ENCODE results near the gene INSM2. TPM values are rescaled to one million over a fixed set of nuclear protein-coding genes. Genes with fewer than 3 reads are reported as not detected.

The INSM2 gene
- total RNA-seq, 1 donor from 2014 or later: not detected

DNA sequence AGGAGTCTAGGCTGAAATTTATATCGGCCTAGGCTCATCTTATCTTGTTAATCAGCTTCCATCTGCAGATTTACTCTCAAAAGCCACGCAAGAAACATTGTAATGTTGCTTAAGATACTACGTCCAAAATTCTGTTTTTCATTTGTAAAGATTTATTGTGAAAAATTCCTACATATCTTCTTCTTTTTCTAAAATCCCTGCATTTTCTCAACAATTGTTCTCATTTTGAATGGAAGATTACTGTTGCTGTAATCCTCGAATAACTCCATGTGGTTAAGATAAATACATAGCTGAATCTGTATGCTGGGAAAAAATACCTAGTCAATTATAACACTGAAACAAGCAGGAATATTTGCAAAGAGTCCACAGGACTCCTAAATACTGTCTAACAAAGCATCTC is 15.6 kb downstream of the INSM2 start:
- Histone ChIP-seq H3K9me3 (no peaks in the 10 kb centered on the region), H3K27me3 (ENCODE audit: low read depth) (no peaks in the 10 kb centered on the region), H3K27ac (no peak overlapping the region), H3K36me3 (no peaks in the 10 kb centered on the region), H3K4me3 (no peak overlapping the region), H3K4me1 (no peaks in the 10 kb centered on the region)
- no peak for DNase-seq
- TF ChIP-seq, protein P1, sequence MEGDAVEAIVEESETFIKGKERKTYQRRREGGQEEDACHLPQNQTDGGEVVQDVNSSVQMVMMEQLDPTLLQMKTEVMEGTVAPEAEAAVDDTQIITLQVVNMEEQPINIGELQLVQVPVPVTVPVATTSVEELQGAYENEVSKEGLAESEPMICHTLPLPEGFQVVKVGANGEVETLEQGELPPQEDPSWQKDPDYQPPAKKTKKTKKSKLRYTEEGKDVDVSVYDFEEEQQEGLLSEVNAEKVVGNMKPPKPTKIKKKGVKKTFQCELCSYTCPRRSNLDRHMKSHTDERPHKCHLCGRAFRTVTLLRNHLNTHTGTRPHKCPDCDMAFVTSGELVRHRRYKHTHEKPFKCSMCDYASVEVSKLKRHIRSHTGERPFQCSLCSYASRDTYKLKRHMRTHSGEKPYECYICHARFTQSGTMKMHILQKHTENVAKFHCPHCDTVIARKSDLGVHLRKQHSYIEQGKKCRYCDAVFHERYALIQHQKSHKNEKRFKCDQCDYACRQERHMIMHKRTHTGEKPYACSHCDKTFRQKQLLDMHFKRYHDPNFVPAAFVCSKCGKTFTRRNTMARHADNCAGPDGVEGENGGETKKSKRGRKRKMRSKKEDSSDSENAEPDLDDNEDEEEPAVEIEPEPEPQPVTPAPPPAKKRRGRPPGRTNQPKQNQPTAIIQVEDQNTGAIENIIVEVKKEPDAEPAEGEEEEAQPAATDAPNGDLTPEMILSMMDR (IDR thresholded peaks at IDR 0.05): no peak
- ATAC-seq: no peak
- intact Hi-C loops (cut with DNase I): no loop called here

DNA sequence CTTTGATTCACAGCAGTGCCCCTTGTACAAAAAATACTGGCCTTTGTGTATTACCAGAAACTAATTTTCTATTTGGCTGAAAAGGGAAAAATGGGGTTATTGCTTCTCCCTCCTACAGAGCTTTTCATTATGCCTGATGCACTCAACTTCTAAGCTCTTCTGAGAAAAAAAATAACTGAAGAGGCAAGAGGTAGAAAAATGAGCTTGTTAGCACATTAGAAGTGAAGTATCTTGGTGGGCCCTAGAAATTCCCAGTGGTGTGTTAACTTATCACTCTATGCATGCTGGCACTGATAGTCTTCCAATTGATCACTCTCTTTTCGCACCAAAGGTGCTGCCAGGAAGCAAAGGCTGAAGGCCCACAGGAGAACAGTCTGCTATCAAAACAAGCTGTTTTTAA is 17.1 kb downstream of the INSM2 start:
- TF ChIP-seq, protein P1 (IDR thresholded peaks at IDR 0.05): no peak
- no peaks in the 10 kb centered on the region for H3K9me3 ChIP-seq
- H3K4me3 ChIP-seq: no peak overlapping the region
- intact Hi-C loops (cut with DNase I): no loop called here
- ATAC-seq: no peak
- H3K4me1 ChIP-seq: no peaks in the 10 kb centered on the region
- no peak overlapping the region for H3K27ac ChIP-seq
- DNase-seq: no peak
- no peaks in the 10 kb centered on the region for H3K36me3 ChIP-seq
- H3K27me3 ChIP-seq (ENCODE audit: low read depth): no peaks in the 10 kb centered on the region

DNA sequence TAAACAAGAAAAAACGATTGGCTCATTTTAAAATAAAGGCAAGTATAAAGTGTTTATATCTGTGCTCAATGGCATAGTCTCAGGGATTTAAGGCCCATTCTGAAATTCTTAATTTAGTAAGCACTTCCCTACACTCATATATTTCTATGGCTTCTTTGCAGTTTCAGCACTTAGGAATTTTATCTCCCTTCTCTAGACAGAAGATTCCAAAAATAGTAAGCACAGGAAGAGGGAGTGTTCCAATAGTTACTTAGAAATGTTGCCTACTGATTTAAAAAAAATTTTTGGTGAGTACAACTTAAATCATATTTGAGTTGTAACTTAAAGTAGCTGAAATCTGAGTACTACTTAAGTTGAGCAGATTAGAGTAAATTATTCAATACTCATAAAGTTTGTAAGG is 19.8 kb downstream of the INSM2 start:
- Histone ChIP-seq H3K27ac (no peak overlapping the region), H3K36me3 (no peaks in the 10 kb centered on the region), H3K4me1 (no peaks in the 10 kb centered on the region), H3K4me3 (no peak overlapping the region), H3K27me3 (ENCODE audit: low read depth) (no peaks in the 10 kb centered on the region), H3K9me3 (no peaks in the 10 kb centered on the region)
- TF ChIP-seq, protein P1 (IDR thresholded peaks at IDR 0.05): no peak
- no peak for DNase-seq
- ATAC-seq: no peak
- intact Hi-C loops (cut with DNase I): no loop called here

DNA sequence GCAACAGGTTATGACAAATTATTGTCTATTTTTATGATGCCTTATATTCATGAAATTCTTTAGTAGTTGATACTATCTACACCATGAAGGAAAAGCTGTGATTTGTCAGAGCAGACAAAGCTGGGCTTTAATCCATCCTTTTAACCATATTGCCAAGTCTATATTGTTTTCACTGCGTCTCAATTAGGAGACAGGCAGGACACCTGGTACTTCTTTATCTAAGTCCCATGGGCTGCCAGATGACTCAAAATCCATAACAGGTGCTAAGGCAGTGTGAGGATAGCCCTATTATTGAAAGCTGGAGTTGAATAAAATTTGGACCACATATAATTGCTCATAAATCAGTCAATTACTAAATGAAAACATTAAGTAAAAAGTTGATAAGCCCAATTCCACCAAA is 22.6 kb downstream of the INSM2 start:
- ATAC-seq (no peak), DNase-seq (no peak)
- Histone ChIP-seq H3K9me3 (no peaks in the 10 kb centered on the region), H3K27me3 (ENCODE audit: low read depth) (no peaks in the 10 kb centered on the region), H3K4me1 (no peaks in the 10 kb centered on the region), H3K27ac (no peak overlapping the region), H3K36me3 (no peaks in the 10 kb centered on the region), H3K4me3 (no peak overlapping the region)
- TF ChIP-seq, protein P1 (IDR thresholded peaks at IDR 0.05): no peak
- intact Hi-C loops (cut with DNase I): no loop called here

DNA sequence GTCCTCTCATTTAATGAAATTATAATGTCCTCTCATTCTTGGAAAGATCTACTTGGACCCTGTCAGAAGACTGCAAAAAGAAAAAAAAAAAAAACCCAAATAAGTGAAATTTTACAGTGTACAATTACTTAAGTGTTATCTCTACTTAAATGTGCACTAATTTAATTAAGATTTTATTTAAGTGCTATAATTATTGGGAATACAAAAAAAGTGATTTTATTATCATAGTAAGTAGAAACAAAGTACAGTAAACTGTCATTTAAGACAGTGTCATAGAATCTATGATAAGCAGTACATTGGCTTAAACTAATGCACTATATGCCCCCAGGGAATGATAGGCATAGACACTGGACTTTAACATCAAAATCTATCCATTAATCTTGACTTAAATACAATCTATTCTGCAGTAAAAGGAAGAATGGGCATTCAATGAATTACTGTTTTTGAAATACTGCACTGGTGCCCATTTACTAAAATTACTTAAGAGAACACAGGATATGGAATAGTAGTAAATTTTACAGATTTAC is 23.3 kb downstream of the INSM2 start:
- H3K36me3 ChIP-seq: no peaks in the 10 kb centered on the region
- H3K27me3 ChIP-seq (ENCODE audit: low read depth): no peaks in the 10 kb centered on the region
- H3K9me3 ChIP-seq: no peaks in the 10 kb centered on the region
- H3K27ac ChIP-seq: no peak overlapping the region
- H3K4me3 ChIP-seq: no peak overlapping the region
- ATAC-seq (no peak), DNase-seq (no peak)
- intact Hi-C loops (cut with DNase I): no loop called here
- no peaks in the 10 kb centered on the region for H3K4me1 ChIP-seq
- TF ChIP-seq, protein P1 (IDR thresholded peaks at IDR 0.05): no peak

DNA sequence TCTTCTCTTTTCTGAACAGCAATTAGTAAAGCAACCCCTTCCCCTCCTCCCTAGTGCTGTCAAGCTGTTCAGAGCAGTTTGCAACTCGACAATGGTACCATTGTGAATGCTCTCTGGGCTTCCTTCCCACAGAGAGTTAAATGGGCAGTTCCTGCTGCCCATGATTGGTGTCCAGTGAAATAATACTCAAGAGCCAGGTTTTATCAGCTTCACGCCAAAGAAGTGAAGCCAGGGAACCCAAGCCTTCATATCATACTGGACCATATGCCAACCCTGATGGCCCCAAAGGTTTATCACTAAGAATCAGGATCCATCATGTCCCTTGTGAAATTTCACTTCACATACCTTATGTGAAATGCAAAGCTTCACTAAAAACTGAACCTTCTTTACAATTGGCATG is 24.7 kb downstream of the INSM2 start:
- no peak overlapping the region for H3K4me3 ChIP-seq
- no peak for ATAC-seq
- no peaks in the 10 kb centered on the region for H3K9me3 ChIP-seq
- DNase-seq: no peak
- no peaks in the 10 kb centered on the region for H3K4me1 ChIP-seq
- no peaks in the 10 kb centered on the region for H3K36me3 ChIP-seq
- no peaks in the 10 kb centered on the region for H3K27me3 ChIP-seq (ENCODE audit: low read depth)
- TF ChIP-seq, protein P1 (IDR thresholded peaks at IDR 0.05): no peak
- intact Hi-C loops (cut with DNase I): no loop called here
- no peak overlapping the region for H3K27ac ChIP-seq

All from lower lobe of right lung (tissue), 2 donors.